Retinal pigment epithelial cell (primary cell): Measurements from ENCODE around the gene UPF1.

ENCODE experiments used
- DNase-seq: peaks from one replicate; pipeline ENCODE4 v3.0.0-alpha.2; 2010; ENCODE audit warnings: low read depth
- H3K4me3 ChIP-seq: 2 replicates; pipeline ENCODE4 v1.5.1; 2011; ENCODE audit warnings: mild to moderate bottlenecking, low read length, control low read depth, moderate library complexity
- CTCF ChIP-seq: conservative IDR thresholded peaks from 2 replicates; pipeline ENCODE4 v1.5.1; 2011; ENCODE audit warnings: low read depth, low read length, control low read depth, inconsistent platforms

Gene UPF1

GRCh38 chr19:18789422-18789869 lies 42.3 kb upstream of the UPF1 start:
- no peak for DNase-seq
- TF ChIP-seq CTCF = no peak
- no peak overlapping the region for H3K4me3 ChIP-seq

GRCh38 chr19:18789883-18790565 lies 41.7 kb upstream of the UPF1 start:
- H3K4me3 ChIP-seq = no peak overlapping the region
- DNase-seq = no peak
- no peak for TF ChIP-seq CTCF

GRCh38 chr19:18790566-18791314 lies 41.0 kb upstream of the UPF1 start, which contains the start of gene COMP:
Gene COMP, minus strand, starts transcription at chr19:18791305. Its CDS starts 36 bp downstream, at chr19:18791269.
- H3K4me3 ChIP-seq = no peak within 1 kb of the TSS
- no peak for DNase-seq
- no peak for TF ChIP-seq CTCF

- no peak for DNase-seq
- TF ChIP-seq CTCF = no peak
- no peak overlapping the region for H3K4me3 ChIP-seq
Observed at GRCh38 chr19:18791315-18791678, 40.5 kb upstream of the UPF1 start.

GRCh38 chr19:18792661-18793060 lies 39.1 kb upstream of the UPF1 start:
- TF ChIP-seq CTCF = no peak
- no peak for DNase-seq
- H3K4me3 ChIP-seq = no peak overlapping the region

GRCh38 chr19:18793144-18794028 lies 38.4 kb upstream of the UPF1 start:
- H3K4me3 ChIP-seq = no peak overlapping the region
- DNase-seq = no peak
- no peak for TF ChIP-seq CTCF
